ENCODE data around the gene ATG9B. TPM values are rescaled to one million over a fixed set of nuclear protein-coding genes. Genes with fewer than 3 reads are reported as not detected.

The ATG9B gene
- total and polyA plus RNA-seq, 2 donors (not counting 3 experiments of a cell fraction or from before 2014, with no cell fraction given) = 0.04 TPM; not detected in 1

- Histone ChIP-seq H3K9me1 (replicated peaks; ENCODE audit: control insufficient read depth, extremely low read depth, insufficient read depth, low read length) (no peaks in the 10 kb centered on the region), H3K27ac (ENCODE audit: insufficient read depth, low read depth, low read length) (no peak overlapping the region), H3K4me3 (replicated peaks in 1 of 3; ENCODE audit: insufficient read depth in 1 of 3, low read depth in 1 of 3, low read length in 3 of 3) (no peak overlapping the region), H3K4me1 (ENCODE audit: control insufficient read depth, extremely low read depth, insufficient read depth, low read length) (peaks cover 10% of the 10 kb centered on the region), H3K9ac (replicated peaks; ENCODE audit: extremely low read depth, insufficient read depth, low read length) (no peak overlapping the region), H3K9me3 (replicated peaks; ENCODE audit: control insufficient read depth, insufficient read depth, low read length) (no peaks in the 10 kb centered on the region), H2AFZ (ENCODE audit: low read depth, low read length) (no peak overlapping the region), H4K20me1 (replicated peaks; ENCODE audit: control insufficient read depth, extremely low read depth, insufficient read depth, low read length) (no peaks in the 10 kb centered on the region), H3K4me2 (ENCODE audit: insufficient read depth, low read length) (peak overlapping the region; percentile 24), H3K79me2 (ENCODE audit: control insufficient read depth, insufficient read depth, low read length) (no peaks in the 10 kb centered on the region), H3K36me3 (ENCODE audit: control insufficient read depth in 2 of 2, extremely low read depth in 1 of 2, insufficient read depth in 2 of 2, low read length in 2 of 2) (no peaks in the 10 kb centered on the region), H3K27me3 (ENCODE audit: control insufficient read depth in 2 of 2, insufficient read depth in 2 of 2, low read length in 2 of 2) (peaks cover 28 to 33% of the 10 kb centered on the region in 2 experiments)
- dilution Hi-C loops (cut with MboI; ENCODE audit: extremely low pct_ligation_motif_present, low sequenced_read_pairs) (no loop called here), intact Hi-C loops (cut with micrococcal nuclease) (loop anchor here (1.0 kb wide), 1 partner anchor 11 kb away; no protein-coding TSS in a partner anchor)
- DNase-seq (ENCODE audit: low read depth, low spot score) = no peak
- ChIA-PET CTCF (interaction anchor here (1.2 to 2.3 kb wide), 4 partner anchors 10 to 43 kb away, joined by 5 to 14 read pairs (median 6); no protein-coding TSS in a partner anchor), POLR2A (no interaction called here)
- no TSS peak for BruUV-seq (replicated peaks)
- TF ChIP-seq GATA2 (IDR thresholded peaks at IDR 0.05; ENCODE audit: insufficient read depth, insufficient read length, low read depth, low read length) (no peak), POLR2A (IDR thresholded peaks at IDR 0.05; ENCODE audit: low read depth, low read length) (no peak), MYC (IDR thresholded peaks at IDR 0.05; ENCODE audit: low read depth, low read length) (no peak), EZH2 (IDR thresholded peaks at IDR 0.05; ENCODE audit: borderline replicate concordance, low read depth, low read length, severe bottlenecking) (no peak), CTCF (IDR thresholded peaks at IDR 0.05; ENCODE audit: extremely low read depth in 1 of 2, insufficient read depth in 1 of 2, low read depth in 1 of 2, low read length in 2 of 2) (no peak), POLR2AphosphoS5 (IDR thresholded peaks at IDR 0.05; ENCODE audit: insufficient read depth, low read depth, low read length) (no peak), JUN (IDR thresholded peaks at IDR 0.05; ENCODE audit: borderline replicate concordance, insufficient read depth, insufficient read length, low read depth) (no peak), MAX (IDR thresholded peaks at IDR 0.05; ENCODE audit: insufficient read depth, insufficient read length) (no peak), FOS (IDR thresholded peaks at IDR 0.05; ENCODE audit: borderline replicate concordance, insufficient read depth, low read length) (no peak)
- FAIRE-seq = no peak
Measured at GRCh38 chr7:150975536-150976319, 48.6 kb downstream of the ATG9B start.
